Suprapubic skin (tissue), 3 donors: ENCODE data around the gene VTI1A.

Experiments
- CTCF ChIP-seq, 2 donors: fragments of 200-600 bp in 1 of 2; fragments of 450-650 bp in 1 of 2; sonication (generic) in 1 of 2; IDR thresholded peaks; one replicate each; pipeline ENCODE4 v1.5.1; 2016 to 2019; ENCODE audit warnings: antibody characterized with exemption in 2 of 2, mild to moderate bottlenecking in 1 of 2, moderate library complexity in 1 of 2
- POLR2A ChIP-seq, 2 donors: fragments of 450-650 bp; IDR thresholded peaks; one replicate each; pipeline ENCODE4 v1.6.1; 2017; ENCODE audit warnings: antibody characterized with exemption in 2 of 2, mild to moderate bottlenecking in 2 of 2, moderate library complexity in 2 of 2

- TF ChIP-seq POLR2A (IDR thresholded peaks at IDR 0.05) (no peak), CTCF (IDR thresholded peaks at IDR 0.05) (no peak)
These were observed 332.2 kb downstream of the VTI1A start for GRCh38 chr10:112779025-112779770.
